GM23338 (cell line): ENCODE results near the gene ZNFX1. TPM values are rescaled to one million over a fixed set of nuclear protein-coding genes. Genes with fewer than 3 reads are reported as not detected.
A peak's percentile ranks its signal among the peaks of the same experiment; 100 is the strongest.

Source experiments
- ATAC-seq: fragments of 200-7000 bp; cut with Tn5 transposase; 3 replicates; pipeline ENCODE4 v1.9.1; 2020
- DNase-seq: peaks from one replicate; pipeline ENCODE4 v3.0.0-alpha.2; 2015; ENCODE audit warnings: low spot score
- H2AFZ ChIP-seq: fragments of 200-600 bp; sonication (generic); 2 replicates; pipeline ENCODE4 v1.8.0; 2016; ENCODE audit warnings: antibody characterized with exemption, mild to moderate bottlenecking, moderate library complexity
- H3F3A ChIP-seq: fragments of 200-600 bp; sonication (generic); replicated peaks from 2 replicates; pipeline ENCODE4 v1.8.0; 2017; ENCODE audit warnings: antibody characterized with exemption, mixed run types, low read depth
- H3K27ac ChIP-seq: fragments of 200-600 bp; sonication (generic); 2 replicates; pipeline ENCODE4 v1.6.1; 2016; ENCODE audit warnings: low read depth
- H3K27me3 ChIP-seq: fragments of 200-600 bp; sonication (generic); 2 replicates; pipeline ENCODE4 v1.8.0; 2016; ENCODE audit warnings: mild to moderate bottlenecking, mixed run types, moderate library complexity; ENCODE audit not compliant: insufficient read depth
- H3K36me3 ChIP-seq: fragments of 200-600 bp; sonication (generic); 2 replicates; pipeline ENCODE4 v1.8.0; 2016; ENCODE audit warnings: mild to moderate bottlenecking; ENCODE audit not compliant: insufficient read depth
- H3K4me1 ChIP-seq: fragments of 200-600 bp; sonication (generic); 2 replicates; pipeline ENCODE4 v1.8.0; 2016; ENCODE audit warnings: mild to moderate bottlenecking, moderate library complexity; ENCODE audit not compliant: insufficient read depth
- H3K4me2 ChIP-seq: fragments of 200-600 bp; sonication (generic); 2 replicates; pipeline ENCODE4 v1.7.1; 2017; ENCODE audit warnings: mixed run types
- H3K4me3 ChIP-seq: fragments of 200-600 bp; sonication (generic); 2 replicates; pipeline ENCODE4 v1.6.1; 2016; ENCODE audit warnings: mixed run types
- H3K79me2 ChIP-seq: fragments of 200-600 bp; sonication (generic); replicated peaks from 2 replicates; pipeline ENCODE4 v1.8.0; 2017; ENCODE audit warnings: mild to moderate bottlenecking; ENCODE audit not compliant: insufficient read depth
- H3K9me2 ChIP-seq: fragments of 200-600 bp; sonication (generic); 2 replicates; pipeline ENCODE4 v1.8.0; 2017; ENCODE audit not compliant: insufficient read depth
- H4K20me1 ChIP-seq: fragments of 200-600 bp; sonication (generic); replicated peaks from 2 replicates; pipeline ENCODE4 v1.8.0; 2017; ENCODE audit warnings: mild to moderate bottlenecking; ENCODE audit not compliant: insufficient read depth
- H3K27ac Mint-ChIP-seq: 2 replicates; pipeline ENCODE4 v1.8.0; 2020; ENCODE audit warnings: inconsistent platforms, mild to moderate bottlenecking, moderate library complexity, mixed read lengths
- H3K27me3 Mint-ChIP-seq: 3 replicates; pipeline ENCODE4 v1.8.0; 2022; ENCODE audit warnings: low read depth, mild to moderate bottlenecking, moderate library complexity, mixed read lengths, inconsistent platforms; ENCODE audit not compliant: insufficient read depth, poor library complexity
- H3K36me3 Mint-ChIP-seq: 3 replicates; pipeline ENCODE4 v1.8.0; 2021; ENCODE audit warnings: low read depth, mild to moderate bottlenecking, inconsistent platforms, moderate library complexity, mixed read lengths
- H3K4me1 Mint-ChIP-seq: 3 replicates; pipeline ENCODE4 v1.8.0; 2020; ENCODE audit warnings: mild to moderate bottlenecking, inconsistent platforms, mixed read lengths
- H3K4me3 Mint-ChIP-seq: 3 replicates; pipeline ENCODE4 v1.8.0; 2021; ENCODE audit warnings: moderate library complexity, mild to moderate bottlenecking, inconsistent platforms, mixed read lengths
- H3K9me3 Mint-ChIP-seq: 3 replicates; pipeline ENCODE4 v1.8.0; 2020; ENCODE audit warnings: moderate library complexity, mild to moderate bottlenecking, inconsistent platforms, mixed read lengths
- JUNB ChIP-seq: IDR thresholded peaks from one replicate; pipeline ENCODE4 v1.6.1; 2016; ENCODE audit warnings: antibody characterized with exemption; ENCODE audit not compliant: unreplicated experiment
- POLR2AphosphoS5 ChIP-seq: IDR thresholded peaks from 2 replicates; pipeline ENCODE4 v1.6.1; 2016; ENCODE audit warnings: antibody characterized with exemption, low read depth
- polyA plus RNA-seq: library from polyadenylated mRNA; unstranded; fragments of >200 nt; fragmentation: Nextera tagmentation; extraction: Ambion mirVana; gene quantifications from 2 replicates; pipeline ENCODE4 v1.2.1, GENCODE V29; 2016
- total RNA-seq: library from RNA; depleted of rRNA; stranded (reverse); fragments of >200 nt; shearing (Covaris generic); gene quantifications from 2 replicates; pipeline ENCODE4 v1.2.3, GENCODE V29; 2014
- TF ChIP-seq, protein P1 (sequence below): fragments of 250-450 bp; sonication (Bioruptor Pico); IDR thresholded peaks from 2 replicates; pipeline ENCODE4 v1.5.0; 2020; ENCODE audit warnings: mild to moderate bottlenecking, moderate library complexity

Gene ZNFX1
- total and polyA plus RNA-seq, 2 experiments from 2014 or later = 6.1 to 12.1 TPM

DNA sequence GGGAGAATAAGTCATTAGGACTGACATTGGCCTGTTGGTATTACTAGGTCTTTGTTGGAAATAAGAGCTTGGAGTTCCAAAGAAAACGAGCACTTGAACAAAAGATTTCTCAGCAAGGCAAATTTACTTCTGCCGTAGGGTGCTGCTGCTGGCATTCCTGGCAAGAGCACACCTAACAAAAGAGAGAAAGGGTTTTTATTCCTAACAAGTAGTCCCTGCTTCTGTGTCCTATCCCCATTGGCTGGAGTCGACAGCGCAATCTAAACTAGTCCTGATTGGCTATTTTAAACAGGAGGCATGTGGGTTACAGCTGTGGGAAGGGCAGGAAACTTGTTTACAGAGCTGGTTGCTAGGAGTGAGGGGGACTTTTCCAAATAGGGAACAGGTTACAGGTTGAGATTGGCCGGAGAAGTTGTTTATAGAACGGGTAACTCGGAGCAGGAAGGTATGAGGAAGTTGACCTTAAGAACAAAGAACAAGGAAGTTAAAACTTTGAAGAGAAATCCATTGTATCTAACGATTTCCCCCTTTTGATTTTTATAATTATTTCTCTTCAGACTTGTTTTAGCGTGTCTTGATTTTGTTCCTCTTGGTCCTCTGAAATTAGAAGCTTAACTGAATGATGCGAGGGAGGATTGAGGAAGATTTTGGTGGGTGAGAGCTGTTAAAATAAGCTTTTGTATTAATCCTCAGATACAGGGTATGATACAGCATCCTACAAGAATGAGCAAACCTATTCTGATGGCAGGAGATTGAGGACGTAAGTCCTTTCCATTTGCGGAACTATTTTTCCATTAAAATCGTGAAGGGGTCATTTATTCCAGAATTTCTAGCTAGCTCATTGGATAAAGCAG, 3.4 kb upstream of the ZNFX1 start:
- Histone ChIP-seq H4K20me1 (peaks cover 71% of the 10 kb centered on the region), H3K36me3 (peaks cover 77% of the 10 kb centered on the region), H3K4me1 (peaks cover 41% of the 10 kb centered on the region), H3K27ac (peak overlapping the region; percentile 93), H3K4me2 (peak overlapping the region; percentile 85), H3F3A (peaks cover 77% of the 10 kb centered on the region), H3K9me2 (no peaks in the 10 kb centered on the region), H3K79me2 (peaks cover 87% of the 10 kb centered on the region), H2AFZ (no peak overlapping the region), H3K27me3 (no peaks in the 10 kb centered on the region), H3K4me3 (peak overlapping the region; percentile 100)
- ATAC-seq = peak; percentile 4
- H3K4me3 Mint-ChIP-seq = peak overlapping the region; percentile 100
- DNase-seq = peak; percentile 78
- H3K27me3 Mint-ChIP-seq = peaks cover 70% of the 10 kb centered on the region
- peaks cover 69% of the 10 kb centered on the region for H3K9me3 Mint-ChIP-seq
- H3K27ac Mint-ChIP-seq = peak overlapping the region; percentile 99
- TF ChIP-seq, protein P1, sequence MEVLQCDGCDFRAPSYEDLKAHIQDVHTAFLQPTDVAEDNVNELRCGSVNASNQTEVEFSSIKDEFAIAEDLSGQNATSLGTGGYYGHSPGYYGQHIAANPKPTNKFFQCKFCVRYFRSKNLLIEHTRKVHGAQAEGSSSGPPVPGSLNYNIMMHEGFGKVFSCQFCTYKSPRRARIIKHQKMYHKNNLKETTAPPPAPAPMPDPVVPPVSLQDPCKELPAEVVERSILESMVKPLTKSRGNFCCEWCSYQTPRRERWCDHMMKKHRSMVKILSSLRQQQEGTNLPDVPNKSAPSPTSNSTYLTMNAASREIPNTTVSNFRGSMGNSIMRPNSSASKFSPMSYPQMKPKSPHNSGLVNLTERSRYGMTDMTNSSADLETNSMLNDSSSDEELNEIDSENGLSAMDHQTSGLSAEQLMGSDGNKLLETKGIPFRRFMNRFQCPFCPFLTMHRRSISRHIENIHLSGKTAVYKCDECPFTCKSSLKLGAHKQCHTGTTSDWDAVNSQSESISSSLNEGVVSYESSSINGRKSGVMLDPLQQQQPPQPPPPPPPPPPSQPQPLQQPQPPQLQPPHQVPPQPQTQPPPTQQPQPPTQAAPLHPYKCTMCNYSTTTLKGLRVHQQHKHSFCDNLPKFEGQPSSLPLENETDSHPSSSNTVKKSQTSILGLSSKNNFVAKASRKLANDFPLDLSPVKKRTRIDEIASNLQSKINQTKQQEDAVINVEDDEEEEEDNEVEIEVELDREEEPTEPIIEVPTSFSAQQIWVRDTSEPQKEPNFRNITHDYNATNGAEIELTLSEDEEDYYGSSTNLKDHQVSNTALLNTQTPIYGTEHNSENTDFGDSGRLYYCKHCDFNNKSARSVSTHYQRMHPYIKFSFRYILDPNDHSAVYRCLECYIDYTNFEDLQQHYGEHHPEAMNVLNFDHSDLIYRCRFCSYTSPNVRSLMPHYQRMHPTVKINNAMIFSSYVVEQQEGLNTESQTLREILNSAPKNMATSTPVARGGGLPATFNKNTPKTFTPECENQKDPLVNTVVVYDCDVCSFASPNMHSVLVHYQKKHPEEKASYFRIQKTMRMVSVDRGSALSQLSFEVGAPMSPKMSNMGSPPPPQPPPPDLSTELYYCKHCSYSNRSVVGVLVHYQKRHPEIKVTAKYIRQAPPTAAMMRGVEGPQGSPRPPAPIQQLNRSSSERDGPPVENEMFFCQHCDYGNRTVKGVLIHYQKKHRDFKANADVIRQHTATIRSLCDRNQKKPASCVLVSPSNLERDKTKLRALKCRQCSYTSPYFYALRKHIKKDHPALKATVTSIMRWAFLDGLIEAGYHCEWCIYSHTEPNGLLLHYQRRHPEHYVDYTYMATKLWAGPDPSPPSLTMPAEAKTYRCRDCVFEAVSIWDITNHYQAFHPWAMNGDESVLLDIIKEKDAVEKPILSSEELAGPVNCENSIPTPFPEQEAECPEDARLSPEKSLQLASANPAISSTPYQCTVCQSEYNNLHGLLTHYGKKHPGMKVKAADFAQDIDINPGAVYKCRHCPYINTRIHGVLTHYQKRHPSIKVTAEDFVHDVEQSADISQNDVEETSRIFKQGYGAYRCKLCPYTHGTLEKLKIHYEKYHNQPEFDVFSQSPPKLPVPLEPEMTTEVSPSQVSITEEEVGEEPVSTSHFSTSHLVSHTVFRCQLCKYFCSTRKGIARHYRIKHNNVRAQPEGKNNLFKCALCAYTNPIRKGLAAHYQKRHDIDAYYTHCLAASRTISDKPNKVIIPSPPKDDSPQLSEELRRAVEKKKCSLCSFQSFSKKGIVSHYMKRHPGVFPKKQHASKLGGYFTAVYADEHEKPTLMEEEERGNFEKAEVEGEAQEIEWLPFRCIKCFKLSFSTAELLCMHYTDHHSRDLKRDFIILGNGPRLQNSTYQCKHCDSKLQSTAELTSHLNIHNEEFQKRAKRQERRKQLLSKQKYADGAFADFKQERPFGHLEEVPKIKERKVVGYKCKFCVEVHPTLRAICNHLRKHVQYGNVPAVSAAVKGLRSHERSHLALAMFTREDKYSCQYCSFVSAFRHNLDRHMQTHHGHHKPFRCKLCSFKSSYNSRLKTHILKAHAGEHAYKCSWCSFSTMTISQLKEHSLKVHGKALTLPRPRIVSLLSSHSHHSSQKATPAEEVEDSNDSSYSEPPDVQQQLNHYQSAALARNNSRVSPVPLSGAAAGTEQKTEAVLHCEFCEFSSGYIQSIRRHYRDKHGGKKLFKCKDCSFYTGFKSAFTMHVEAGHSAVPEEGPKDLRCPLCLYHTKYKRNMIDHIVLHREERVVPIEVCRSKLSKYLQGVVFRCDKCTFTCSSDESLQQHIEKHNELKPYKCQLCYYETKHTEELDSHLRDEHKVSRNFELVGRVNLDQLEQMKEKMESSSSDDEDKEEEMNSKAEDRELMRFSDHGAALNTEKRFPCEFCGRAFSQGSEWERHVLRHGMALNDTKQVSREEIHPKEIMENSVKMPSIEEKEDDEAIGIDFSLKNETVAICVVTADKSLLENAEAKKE = no peak
- peaks cover 88% of the 10 kb centered on the region for H3K36me3 Mint-ChIP-seq
- peaks cover 61% of the 10 kb centered on the region for H3K4me1 Mint-ChIP-seq

DNA sequence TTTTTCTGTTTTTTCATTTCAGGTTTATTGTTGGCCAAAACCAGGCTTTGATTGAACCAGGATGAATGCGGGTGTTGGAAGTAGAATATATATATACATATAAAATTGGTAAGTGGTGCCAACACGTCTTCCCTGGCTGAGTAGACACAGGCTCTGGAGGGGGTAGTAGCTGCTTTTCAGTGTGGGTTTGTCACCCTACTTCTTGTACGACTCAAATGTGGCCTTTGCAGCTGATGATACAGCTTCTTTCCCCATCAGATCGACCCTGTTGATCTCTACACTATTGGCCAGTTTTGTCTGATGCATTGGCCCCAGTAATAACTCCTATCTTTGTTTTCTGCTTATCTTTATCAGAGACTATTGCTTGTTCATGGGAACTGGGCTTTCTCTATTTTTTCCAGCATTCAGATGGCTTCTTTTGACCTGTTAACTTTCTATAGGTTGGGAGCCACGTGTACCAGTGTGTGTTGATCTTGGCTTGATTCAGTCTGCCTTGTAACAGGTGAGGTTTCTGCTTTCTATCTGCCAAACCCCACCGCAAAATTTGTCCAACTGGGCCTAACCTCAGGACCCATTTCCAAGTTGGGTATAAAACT, 2.7 kb upstream of the ZNFX1 start:
- Mint-ChIP-seq H3K4me1 (peaks cover 56% of the 10 kb centered on the region), H3K27ac (peak overlapping the region; percentile 99), H3K36me3 (peaks cover 86% of the 10 kb centered on the region), H3K9me3 (peaks cover 62% of the 10 kb centered on the region), H3K27me3 (peaks cover 63% of the 10 kb centered on the region), H3K4me3 (peak overlapping the region; percentile 100)
- Histone ChIP-seq H3K27ac (peak overlapping the region; percentile 93), H3K27me3 (no peaks in the 10 kb centered on the region), H3K4me3 (peak overlapping the region; percentile 100), H2AFZ (no peak overlapping the region), H3K36me3 (peaks cover 73% of the 10 kb centered on the region), H4K20me1 (peaks cover 65% of the 10 kb centered on the region), H3K79me2 (peaks cover 87% of the 10 kb centered on the region), H3K4me1 (peaks cover 37% of the 10 kb centered on the region), H3K4me2 (peak overlapping the region; percentile 85), H3K9me2 (0 out of 2 replicates have a peak, but pooled peaks cover 2% of the 10 kb centered on the region), H3F3A (peaks cover 72% of the 10 kb centered on the region)
- TF ChIP-seq POLR2AphosphoS5 = peak; percentile 48; the same call in 1 of the 2 replicates
- TF ChIP-seq JUNB = no peak
- DNase-seq = no peak
- ATAC-seq = no peak
